Left lung (tissue), 10 donors: ENCODE data around the gene WDR88. TPM values are rescaled to one million over a fixed set of nuclear protein-coding genes. Genes with fewer than 3 reads are reported as not detected.

Experiments used
- ATAC-seq: fragments of 200-7000 bp; cut with Tn5 transposase; one replicate; pipeline ENCODE4 v1.9.1; 2020; ENCODE audit warnings: moderate library complexity
- DNase-seq, 4 donors: peaks; one replicate each; pipeline ENCODE4 v3.0.0-alpha.2; 2013 to 2020
- H3K27ac ChIP-seq, 2 donors: fragments of 200-600 bp; sonication (generic) in 1 of 2; one replicate each; pipeline versions ENCODE4 v1.5.0 to v1.8.0; 2020 to 2021
- H3K27me3 ChIP-seq, 2 donors: fragments of 200-600 bp; sonication (generic) in 1 of 2; one replicate each; pipeline versions ENCODE4 v1.5.0 to v1.8.0; 2020 to 2021
- H3K36me3 ChIP-seq, 2 donors: fragments of 200-600 bp; sonication (generic) in 1 of 2; one replicate each; pipeline versions ENCODE4 v1.5.0 to v1.8.0; 2020 to 2021
- H3K4me1 ChIP-seq, 2 donors: fragments of 200-600 bp; one replicate each; pipeline ENCODE4 v1.8.0; 2021
- H3K4me3 ChIP-seq, 2 donors: fragments of 200-600 bp; sonication (generic) in 1 of 2; one replicate each; pipeline versions ENCODE4 v1.5.0 to v1.8.0; 2020 to 2021; ENCODE audit warnings: mild to moderate bottlenecking in 1 of 2
- H3K9me3 ChIP-seq, 2 donors: fragments of 200-600 bp; sonication (generic) in 1 of 2; one replicate each; pipeline versions ENCODE4 v1.5.0 to v1.8.0; 2020 to 2021
- CTCF ChIP-seq, 2 donors: fragments of 200-600 bp; sonication (generic) in 1 of 2; IDR thresholded peaks; one replicate each; pipeline versions ENCODE4 v1.5.0 to v1.8.0; 2021; ENCODE audit warnings: antibody characterized with exemption in 2 of 2
- intact Hi-C, 2 donors: fragments of 100-400 bp; cut with DNase I; formaldehyde crosslinking; loops; one replicate each; pipeline versions ENCODE4 v1.11.2 to v1.14.2; 2022
- polyA plus RNA-seq, 6 donors: library from polyadenylated mRNA; unstranded; fragments of 120-200 nt; gene quantifications; one replicate each; pipeline ENCODE4 v1.2.1, GENCODE V29; 2013; ENCODE audit not compliant: insufficient read length in 6 of 6
- total RNA-seq, 2 donors: library from RNA; stranded (reverse); fragmentation: NEBNext Ultra II Directional; extraction: Animal tissue kit (Norgen Biotek cat#: 25700); gene quantifications; one replicate each; pipeline ENCODE4 v1.2.1, GENCODE V29; 2021
- donor health status: DM: no; HTN: yes; CAD: no.
- donor health status: DM: no; HTN: no; CAD: no.

WDR88 gene
- total and polyA plus RNA-seq, 8 donors: 1.2 to 1.9 (median 1.5) TPM; not detected in 2

GRCh38 chr19:33224694-33225457, 93.0 kb downstream of the WDR88 start:
- DNase-seq (peak in 1 of 4 donors; percentile 51), ATAC-seq (no peak)
- Histone ChIP-seq H3K9me3 (peaks cover 0 to 20% of the 10 kb centered on the region in 2 donors), H3K27me3 (peaks cover 33 to 78% of the 10 kb centered on the region in 2 donors), H3K36me3 (no peaks in the 10 kb centered on the region), H3K4me1 (peaks cover 0 to 20% of the 10 kb centered on the region in 2 donors), H3K27ac (no peak overlapping the region), H3K4me3 (no peak overlapping the region)
- no peak for TF ChIP-seq CTCF (IDR thresholded peaks at IDR 0.05)
- intact Hi-C loops: no loop called here

Other genes with a start within 250 kb of the WDR88 start
- 10 to 100 TPM; 19.1 to 22.4 TPM for gene CEP89, start 160.2 kb upstream of the WDR88 start, total RNA-seq
- 10 to 100 TPM; 30.8 to 37.9 (median 33.0) TPM for gene CEP89, start 160.2 kb upstream of the WDR88 start, polyA plus RNA-seq
- 1 to 10 TPM; 2.7 to 4.8 TPM for gene FAAP24, start 159.9 kb upstream of the WDR88 start, total RNA-seq
- 1 to 10 TPM; 2.7 to 4.5 (median 3.7) TPM for gene FAAP24, start 159.9 kb upstream of the WDR88 start, polyA plus RNA-seq
- 1 to 10 TPM; 8.9 to 9.6 TPM for gene RHPN2, start 67.2 kb upstream of the WDR88 start, total RNA-seq
- gene RHPN2, start 67.2 kb upstream of the WDR88 start, polyA plus RNA-seq: 10 to 100 TPM in 2 of 6 donors, 1 to 10 TPM in 4; 5.3 to 10.1 (median 7.8) TPM
- 1 to 10 TPM; 5.4 to 7.0 TPM for gene GPATCH1, start 50.9 kb upstream of the WDR88 start, total RNA-seq
- gene GPATCH1, start 50.9 kb upstream of the WDR88 start, polyA plus RNA-seq: 10 to 100 TPM; 14.0 to 19.9 (median 16.5) TPM
- 10 to 100 TPM; 18.1 to 33.5 TPM for gene LRP3, start 62.2 kb downstream of the WDR88 start, total RNA-seq
- 10 to 100 TPM; 18.6 to 31.9 (median 25.2) TPM for gene LRP3, start 62.2 kb downstream of the WDR88 start, polyA plus RNA-seq
- under 1 TPM in 1 of 2 donors, not detected in 1; 0.50 TPM for gene SLC7A10, start 93.7 kb downstream of the WDR88 start, total RNA-seq
- 1 to 10 TPM in 3 of 6 donors, under 1 TPM in 3; 0.57 to 1.2 (median 1.0) TPM for gene SLC7A10, start 93.7 kb downstream of the WDR88 start, polyA plus RNA-seq
- 10 to 100 TPM; 43.4 to 93.8 TPM for gene CEBPA, start 170.4 kb downstream of the WDR88 start, total RNA-seq
- 10 to 100 TPM; 11.2 to 18.0 (median 15.0) TPM for gene CEBPA, start 170.4 kb downstream of the WDR88 start, polyA plus RNA-seq
- gene CEBPG, start 241.6 kb downstream of the WDR88 start, total RNA-seq: 10 to 100 TPM; 18.3 to 26.4 TPM
- gene CEBPG, start 241.6 kb downstream of the WDR88 start, polyA plus RNA-seq: 10 to 100 TPM; 17.8 to 22.3 (median 19.3) TPM